Muscle layer of duodenum (tissue), 2 donors: Measurements from ENCODE around the gene RNH1.

Experiments
- H3K27ac ChIP-seq: one replicate; pipeline ENCODE4 v1.7.0; 2013; ENCODE audit warnings: mild to moderate bottlenecking, low read length
- H3K27me3 ChIP-seq: one replicate; pipeline ENCODE4 v1.7.0; 2013; ENCODE audit warnings: low read depth, mild to moderate bottlenecking, control low read depth, low read length
- H3K36me3 ChIP-seq, 2 donors: one replicate each; pipeline ENCODE4 v1.7.0; 2013; ENCODE audit warnings: low read length in 2 of 2, control low read depth in 1 of 2, mild to moderate bottlenecking in 1 of 2; ENCODE audit not compliant: insufficient read depth in 2 of 2, control insufficient read depth in 1 of 2
- H3K4me1 ChIP-seq, 2 donors: one replicate each; pipeline ENCODE4 v1.7.0; 2013; ENCODE audit warnings: low read length in 2 of 2, mild to moderate bottlenecking in 2 of 2, control low read depth in 1 of 2, moderate library complexity in 1 of 2; ENCODE audit not compliant: insufficient read depth in 2 of 2, control insufficient read depth in 1 of 2
- H3K4me3 ChIP-seq, 2 donors: one replicate each; pipeline ENCODE4 v1.7.0; 2013; ENCODE audit warnings: low read length in 2 of 2, low read depth in 1 of 2, mild to moderate bottlenecking in 1 of 2
- H3K9me3 ChIP-seq, 2 donors: one replicate each; pipeline ENCODE4 v1.7.0; 2013; ENCODE audit warnings: low read length in 2 of 2, control low read depth in 1 of 2, mild to moderate bottlenecking in 1 of 2; ENCODE audit not compliant: control insufficient read depth in 1 of 2
- donor health status: healthy.

The RNH1 gene

DNA sequence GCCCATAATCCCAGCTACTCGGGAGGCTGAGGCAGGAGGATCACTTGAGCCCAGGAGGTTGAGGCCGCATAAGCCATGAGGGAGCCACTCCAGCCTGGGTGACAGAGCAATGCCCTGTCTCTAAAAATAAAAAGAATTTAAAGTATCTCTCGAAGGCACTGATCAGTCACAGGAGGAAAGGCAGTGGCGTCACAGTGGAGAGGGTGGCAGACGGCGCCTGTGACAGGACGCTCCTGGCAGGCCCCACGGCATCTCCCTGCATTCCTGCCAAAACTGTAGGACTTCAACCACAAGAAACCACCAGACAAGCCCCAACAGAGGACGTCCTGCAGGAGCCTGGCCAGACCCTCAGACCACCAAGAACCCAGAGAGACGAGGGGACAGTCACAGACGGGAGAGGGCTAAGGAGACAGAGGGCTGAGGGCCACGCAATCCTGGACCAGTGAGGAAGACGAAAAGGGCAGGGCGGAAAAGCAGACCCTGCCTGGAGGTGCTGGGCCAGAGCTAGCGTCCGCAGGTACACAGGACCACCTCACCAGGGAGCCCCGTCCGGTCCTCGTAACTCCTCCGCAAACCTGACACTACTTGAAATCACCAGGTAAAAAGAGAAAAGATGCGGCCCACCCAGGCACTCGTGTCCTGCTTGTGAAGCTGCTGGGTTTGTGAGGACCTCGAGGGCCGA, 5.9 kb downstream of the RNH1 start:
- H3K27ac ChIP-seq = no peak overlapping the region
- H3K4me1 ChIP-seq = peaks cover 6 to 27% of the 10 kb centered on the region in 2 donors
- H3K27me3 ChIP-seq = no peaks in the 10 kb centered on the region
- peaks cover 31 to 53% of the 10 kb centered on the region in 2 donors for H3K36me3 ChIP-seq
- no peak overlapping the region for H3K4me3 ChIP-seq
- H3K9me3 ChIP-seq = no peaks in the 10 kb centered on the region

DNA sequence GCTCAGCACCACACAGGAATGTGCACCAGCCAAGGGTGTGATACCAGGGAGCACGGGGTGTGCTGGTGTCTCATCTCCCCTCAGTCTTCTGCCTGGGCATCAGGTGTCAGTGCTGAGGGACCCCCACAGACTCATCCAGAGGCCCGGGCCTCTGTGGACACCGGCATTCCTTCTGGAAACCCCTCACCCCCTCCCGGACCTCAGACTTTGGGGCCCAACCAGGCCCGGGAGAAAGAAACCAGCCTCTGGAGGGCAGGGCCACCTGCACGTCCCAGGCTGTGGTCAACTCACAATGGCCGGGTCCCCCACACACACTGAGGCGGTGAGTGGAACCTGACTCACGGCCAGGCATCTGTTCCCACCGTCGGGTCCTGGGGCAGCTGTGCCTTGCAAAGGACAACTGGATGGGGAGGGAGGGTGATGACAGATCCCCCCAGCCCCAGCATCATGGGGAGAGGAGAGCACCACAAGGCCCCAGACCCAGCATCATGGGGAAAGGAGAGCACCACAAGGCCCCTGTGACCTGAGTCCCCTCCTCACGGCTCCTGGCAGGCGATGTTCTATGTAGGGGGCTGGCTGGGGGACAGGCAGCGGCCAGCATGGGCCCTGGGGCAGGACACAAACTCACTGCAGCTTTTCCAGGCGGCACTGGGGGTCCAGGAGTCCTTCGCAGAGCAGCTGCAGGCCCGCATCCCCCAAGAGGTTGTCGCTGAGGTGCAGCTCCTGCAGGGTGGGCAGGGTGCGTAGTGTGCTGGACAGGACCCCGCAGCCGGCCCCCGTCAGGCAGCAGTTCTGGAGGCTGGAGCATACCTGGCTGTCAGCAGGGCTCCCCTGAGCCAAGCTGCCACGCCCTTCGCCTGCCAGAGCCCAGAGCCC, 7.6 kb downstream of the RNH1 start:
- no peaks in the 10 kb centered on the region for H3K9me3 ChIP-seq
- H3K4me1 ChIP-seq = peaks cover 4 to 19% of the 10 kb centered on the region in 2 donors
- peaks cover 33 to 69% of the 10 kb centered on the region in 2 donors for H3K36me3 ChIP-seq
- no peak overlapping the region for H3K4me3 ChIP-seq
- no peak overlapping the region for H3K27ac ChIP-seq
- H3K27me3 ChIP-seq = no peaks in the 10 kb centered on the region

DNA sequence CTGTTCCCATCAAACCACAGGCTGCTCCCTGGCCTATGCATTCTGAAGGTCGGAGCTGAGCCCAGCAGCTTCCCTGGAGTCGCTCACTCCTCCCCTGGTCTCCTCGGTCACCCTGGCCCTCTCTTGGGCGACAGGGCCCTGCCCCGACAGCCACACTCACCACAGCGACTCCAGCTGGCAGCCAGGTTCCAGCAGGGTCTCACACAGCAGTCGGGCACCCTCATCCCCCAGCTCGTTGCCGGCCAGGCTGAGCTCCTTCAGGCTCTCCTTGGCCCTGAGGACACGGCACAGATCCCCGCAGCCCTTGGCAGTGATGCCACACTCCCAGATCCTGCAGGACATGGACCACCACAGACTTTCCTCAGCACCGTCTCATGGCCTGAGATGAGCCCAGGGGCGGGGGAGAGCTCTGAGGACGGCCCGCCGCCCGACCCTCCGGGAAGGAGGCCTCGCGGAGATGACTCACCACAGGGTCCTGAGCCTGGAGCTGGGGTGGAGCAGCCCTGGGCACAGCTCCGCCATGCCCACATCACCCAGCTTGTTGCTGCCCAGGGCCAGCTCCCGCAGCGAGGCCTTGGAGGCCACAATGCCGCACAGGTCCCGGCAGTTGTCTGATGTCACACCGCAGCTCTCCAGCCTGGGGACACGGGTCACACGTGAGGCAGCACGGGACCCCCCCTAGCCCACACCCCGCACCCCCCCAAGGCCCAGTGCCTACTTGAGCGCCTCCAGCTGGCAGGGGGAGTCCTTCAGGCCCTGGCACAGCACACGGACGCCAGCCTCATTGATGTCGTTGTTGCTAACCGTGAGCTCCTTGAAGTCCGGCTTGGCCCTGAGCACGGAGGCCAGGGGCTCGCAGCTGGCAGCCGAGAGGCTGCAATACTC, 8.5 kb downstream of the RNH1 start:
- no peaks in the 10 kb centered on the region for H3K9me3 ChIP-seq
- H3K4me1 ChIP-seq = peaks cover 0 to 13% of the 10 kb centered on the region in 2 donors
- H3K27ac ChIP-seq = no peak overlapping the region
- H3K36me3 ChIP-seq = peaks cover 36 to 78% of the 10 kb centered on the region in 2 donors
- H3K27me3 ChIP-seq = no peaks in the 10 kb centered on the region
- H3K4me3 ChIP-seq = no peak overlapping the region

DNA sequence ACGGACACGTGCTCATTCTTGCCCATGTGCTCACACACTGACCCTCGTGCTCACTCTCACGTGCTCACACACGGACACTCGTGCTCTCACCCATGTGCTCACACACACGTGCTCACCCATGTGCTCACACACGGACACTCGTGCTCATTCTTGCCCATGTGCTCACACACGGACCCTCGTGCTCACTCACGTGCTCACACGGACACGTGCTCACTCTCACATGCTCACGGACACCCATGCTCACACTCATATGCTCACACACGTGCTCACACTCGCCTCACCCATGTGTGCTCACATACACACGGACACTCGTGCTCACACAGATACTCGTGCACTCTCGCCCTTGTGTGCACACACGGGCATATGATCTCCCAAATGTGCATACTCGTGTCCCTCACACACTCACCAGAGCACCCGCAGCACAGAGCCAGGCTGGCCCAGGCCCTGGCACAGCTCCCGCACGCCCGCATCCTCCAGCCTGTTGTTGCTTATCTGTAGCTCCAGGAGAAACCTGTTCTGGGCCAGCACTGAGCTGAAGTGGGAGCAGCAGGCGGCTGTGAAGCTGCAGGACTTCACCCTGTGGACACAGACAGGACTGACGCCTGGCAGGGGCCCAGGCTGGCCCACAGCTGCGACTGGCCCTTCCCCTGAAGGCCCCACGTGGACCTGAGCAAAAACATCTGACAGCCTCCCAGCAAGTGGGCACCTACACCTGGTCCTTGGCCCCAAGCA, 9.3 kb downstream of the RNH1 start:
- Histone ChIP-seq H3K36me3 (peaks cover 36 to 83% of the 10 kb centered on the region in 2 donors), H3K27ac (no peak overlapping the region), H3K4me3 (no peak overlapping the region), H3K27me3 (no peaks in the 10 kb centered on the region), H3K4me1 (peaks cover 0 to 6% of the 10 kb centered on the region in 2 donors), H3K9me3 (no peaks in the 10 kb centered on the region)

DNA sequence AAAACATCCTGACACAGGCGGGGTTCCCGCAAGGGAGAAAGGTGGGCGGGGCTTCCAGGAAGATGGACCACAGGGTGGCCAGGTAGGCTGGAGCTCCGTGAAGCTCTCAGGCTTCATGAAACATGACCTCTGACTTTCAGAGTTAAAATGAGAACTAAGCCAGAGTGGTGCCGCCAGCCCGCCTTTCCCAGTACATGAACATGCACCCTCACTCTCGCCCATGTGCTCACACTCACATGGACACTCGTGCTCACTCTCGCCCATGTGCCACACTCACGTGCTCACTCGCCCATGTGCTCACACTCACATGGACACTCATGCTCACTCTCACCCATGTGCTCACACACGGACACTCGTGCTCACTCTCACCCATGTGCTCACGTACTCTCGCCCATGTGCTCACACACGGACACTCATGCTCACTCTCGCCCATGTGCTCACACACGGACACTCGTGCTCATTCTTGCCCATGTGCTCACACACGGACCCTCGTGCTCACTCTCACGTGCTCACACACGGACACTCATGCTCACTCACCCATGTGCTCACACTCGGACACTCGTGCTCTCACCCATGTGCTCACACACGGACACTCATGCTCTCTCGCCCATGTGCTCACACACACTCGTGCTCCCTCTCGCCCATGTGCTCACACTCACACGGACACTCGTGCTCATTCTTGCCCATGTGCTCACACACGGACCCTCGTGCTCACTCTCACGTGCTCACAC, 10.0 kb downstream of the RNH1 start:
- Histone ChIP-seq H3K27me3 (no peaks in the 10 kb centered on the region), H3K36me3 (peaks cover 36 to 87% of the 10 kb centered on the region in 2 donors), H3K9me3 (no peaks in the 10 kb centered on the region), H3K4me1 (peaks cover 0 to 3% of the 10 kb centered on the region in 2 donors), H3K4me3 (no peak overlapping the region), H3K27ac (no peak overlapping the region)

DNA sequence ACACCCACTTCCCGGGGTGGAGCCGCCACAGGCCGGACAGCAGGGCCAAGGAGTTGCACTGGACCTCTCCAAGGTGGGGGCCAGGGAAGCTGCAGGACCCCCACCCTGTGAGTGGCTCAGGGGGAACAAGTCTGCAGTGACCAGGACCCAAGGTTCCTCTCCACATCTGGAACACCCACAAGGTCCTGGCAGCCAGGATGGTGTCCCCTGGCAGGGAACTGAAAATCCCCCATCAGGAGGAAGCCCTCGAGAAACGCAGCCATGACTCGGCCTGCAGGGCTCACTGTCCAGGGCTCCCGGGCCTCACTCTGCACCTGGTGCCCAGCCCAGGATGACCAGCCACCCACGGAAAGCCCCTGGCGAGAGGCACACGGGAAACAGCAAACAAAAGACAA, 11.5 kb downstream of the RNH1 start:
- peaks cover 0 to 3% of the 10 kb centered on the region in 2 donors for H3K4me1 ChIP-seq
- peaks cover 34 to 86% of the 10 kb centered on the region in 2 donors for H3K36me3 ChIP-seq
- H3K27me3 ChIP-seq = no peaks in the 10 kb centered on the region
- H3K9me3 ChIP-seq = no peaks in the 10 kb centered on the region
- H3K27ac ChIP-seq = no peak overlapping the region
- no peak overlapping the region for H3K4me3 ChIP-seq

DNA sequence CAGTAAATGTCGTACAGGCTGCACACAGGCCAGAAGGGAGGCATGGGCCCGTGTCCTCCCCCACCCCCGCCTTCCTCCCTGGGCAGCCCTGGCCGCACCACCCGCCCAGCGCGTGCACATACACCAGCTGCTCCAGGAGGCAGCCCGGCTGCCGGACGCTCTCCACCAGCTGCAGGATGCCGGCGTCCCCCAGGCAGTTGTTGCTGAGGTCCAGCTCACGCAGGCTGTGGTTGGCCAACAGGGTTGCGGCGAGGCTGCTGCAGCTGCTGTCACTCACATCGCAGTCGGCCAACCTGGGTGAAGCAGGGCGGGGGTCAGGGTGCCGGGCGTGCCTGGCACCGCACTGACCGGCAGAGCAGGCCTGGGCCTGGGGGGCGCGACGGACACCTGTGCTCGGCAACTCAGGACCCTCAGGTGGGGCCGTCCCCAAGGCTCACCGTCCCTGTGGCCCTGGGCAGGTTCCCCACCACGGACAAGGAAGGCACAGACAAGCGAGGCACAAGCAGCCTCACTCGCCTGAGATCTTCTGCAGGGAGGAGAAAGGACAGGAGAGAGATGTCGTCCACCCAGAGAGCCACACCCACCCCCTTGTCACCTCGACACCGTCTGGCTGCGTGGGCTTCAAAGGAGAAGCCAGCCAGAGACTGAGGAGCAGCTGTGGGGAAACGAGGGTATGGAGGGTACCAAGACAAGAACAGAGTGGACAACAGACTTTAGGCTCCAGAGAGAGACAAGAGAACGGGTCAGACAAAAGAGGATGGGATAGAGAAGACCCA, 12.1 kb downstream of the RNH1 start:
- no peak overlapping the region for H3K4me3 ChIP-seq
- H3K36me3 ChIP-seq = peaks cover 36 to 85% of the 10 kb centered on the region in 2 donors
- H3K27me3 ChIP-seq = no peaks in the 10 kb centered on the region
- peaks cover 0 to 3% of the 10 kb centered on the region in 2 donors for H3K4me1 ChIP-seq
- no peaks in the 10 kb centered on the region for H3K9me3 ChIP-seq
- H3K27ac ChIP-seq = no peak overlapping the region

DNA sequence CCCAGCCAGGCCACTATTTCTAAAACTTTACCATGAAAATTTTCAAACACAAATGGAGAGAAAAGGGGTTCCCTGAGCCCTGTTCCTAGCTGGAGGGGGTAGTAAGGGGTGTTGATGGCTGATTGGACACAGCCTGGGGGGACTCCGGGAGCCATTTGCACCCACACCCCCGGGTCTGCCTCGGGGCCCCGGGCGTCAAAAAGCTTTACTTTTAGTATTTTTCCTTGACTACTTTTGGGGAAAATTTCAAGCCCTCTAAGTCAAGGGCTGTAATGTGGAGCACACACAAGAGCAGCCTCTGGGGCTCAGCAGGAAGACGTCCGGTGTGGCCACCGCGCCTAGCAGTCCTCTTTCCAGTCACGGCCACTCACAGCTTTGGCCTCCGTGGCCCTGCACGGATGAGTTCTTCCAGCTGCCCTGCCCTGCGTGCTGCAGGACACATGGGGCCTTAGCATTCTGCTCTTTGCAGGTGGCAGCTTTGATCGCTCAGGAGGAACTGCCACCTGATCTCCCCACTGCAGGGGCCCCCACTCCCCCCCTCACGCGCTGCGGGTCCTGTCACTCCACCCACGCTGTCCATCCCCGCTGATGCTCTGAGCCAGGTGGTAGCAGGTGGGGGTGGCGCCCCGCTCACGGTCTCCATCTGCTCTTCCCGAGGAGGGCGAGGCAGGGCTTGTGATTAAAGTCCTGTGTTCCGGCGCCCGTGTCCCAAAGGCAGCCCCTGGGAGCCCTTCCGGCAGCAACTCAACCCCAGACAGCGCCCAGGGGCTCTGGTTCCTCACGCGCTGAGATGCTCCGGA, 14.4 kb downstream of the RNH1 start:
- H3K9me3 ChIP-seq = no peaks in the 10 kb centered on the region
- no peak overlapping the region for H3K4me3 ChIP-seq
- no peak overlapping the region for H3K27ac ChIP-seq
- H3K4me1 ChIP-seq = peaks cover 0 to 3% of the 10 kb centered on the region in 2 donors
- H3K27me3 ChIP-seq = no peaks in the 10 kb centered on the region
- peaks cover 22 to 77% of the 10 kb centered on the region in 2 donors for H3K36me3 ChIP-seq

DNA sequence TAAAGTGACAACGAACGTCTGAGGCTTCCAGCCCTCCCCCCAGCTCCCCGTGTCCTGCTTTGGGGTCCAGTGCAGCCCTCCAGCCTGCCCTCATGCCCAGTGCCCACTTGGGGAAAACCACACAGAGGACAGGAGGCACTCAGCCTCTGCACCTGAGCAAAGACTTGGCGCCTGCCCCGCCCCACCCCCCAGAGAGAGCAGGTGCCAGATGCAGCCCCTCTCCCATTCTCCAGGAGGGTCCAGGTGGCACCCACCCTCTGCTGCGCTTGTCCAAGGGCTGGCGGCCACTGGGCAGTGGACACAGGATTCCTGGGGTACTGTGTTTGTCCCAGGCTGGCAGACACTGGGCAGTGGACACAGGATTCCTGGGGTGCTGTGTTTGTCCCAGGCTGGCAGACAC, 15.7 kb downstream of the RNH1 start:
- Histone ChIP-seq H3K4me1 (peaks cover 0 to 3% of the 10 kb centered on the region in 2 donors), H3K27ac (no peak overlapping the region), H3K36me3 (peaks cover 10 to 71% of the 10 kb centered on the region in 2 donors)

More for the DNA sequence above, 15.7 kb downstream of the RNH1 start:
- no peak overlapping the region for H3K4me3 ChIP-seq
- H3K27me3 ChIP-seq = no peaks in the 10 kb centered on the region
- no peaks in the 10 kb centered on the region for H3K9me3 ChIP-seq
